Stomach (tissue), 4 donors: ENCODE measurements around the gene MAGI2.

Source experiments
- EP300 ChIP-seq: sonication (generic); formaldehyde crosslinking; IDR thresholded peaks from one replicate; pipeline ENCODE4 v1.6.1; 2017; ENCODE audit warnings: antibody characterized with exemption
- POLR2A ChIP-seq, 4 donors: fragments of 450-650 bp; IDR thresholded peaks; one replicate each; pipeline ENCODE4 v1.6.1; 2016; ENCODE audit warnings: antibody characterized with exemption in 4 of 4, control low read depth in 2 of 4, mild to moderate bottlenecking in 1 of 4, moderate library complexity in 1 of 4
- POLR2AphosphoS5 ChIP-seq, 3 donors: sonication (generic); formaldehyde crosslinking; IDR thresholded peaks; one replicate each; pipeline ENCODE4 v1.6.1; 2016; ENCODE audit warnings: antibody characterized with exemption in 3 of 3
- TF ChIP-seq, protein P1 (sequence below), 7 experiments: fragments of 450-650 bp in 4 of 7; fragments of 200-600 bp in 3 of 7; sonication (generic) in 3 of 7; IDR thresholded peaks; one replicate each; pipeline ENCODE4 v1.5.1; 2016 to 2019; ENCODE audit warnings: antibody characterized with exemption in 7 of 7, control low read depth in 2 of 7, mild to moderate bottlenecking in 1 of 7

GRCh38 chr7:79376299-79377025 is 77.0 kb downstream of the MAGI2 start:
- no peak for TF ChIP-seq POLR2A (IDR thresholded peaks at IDR 0.05)
- TF ChIP-seq, protein P1, sequence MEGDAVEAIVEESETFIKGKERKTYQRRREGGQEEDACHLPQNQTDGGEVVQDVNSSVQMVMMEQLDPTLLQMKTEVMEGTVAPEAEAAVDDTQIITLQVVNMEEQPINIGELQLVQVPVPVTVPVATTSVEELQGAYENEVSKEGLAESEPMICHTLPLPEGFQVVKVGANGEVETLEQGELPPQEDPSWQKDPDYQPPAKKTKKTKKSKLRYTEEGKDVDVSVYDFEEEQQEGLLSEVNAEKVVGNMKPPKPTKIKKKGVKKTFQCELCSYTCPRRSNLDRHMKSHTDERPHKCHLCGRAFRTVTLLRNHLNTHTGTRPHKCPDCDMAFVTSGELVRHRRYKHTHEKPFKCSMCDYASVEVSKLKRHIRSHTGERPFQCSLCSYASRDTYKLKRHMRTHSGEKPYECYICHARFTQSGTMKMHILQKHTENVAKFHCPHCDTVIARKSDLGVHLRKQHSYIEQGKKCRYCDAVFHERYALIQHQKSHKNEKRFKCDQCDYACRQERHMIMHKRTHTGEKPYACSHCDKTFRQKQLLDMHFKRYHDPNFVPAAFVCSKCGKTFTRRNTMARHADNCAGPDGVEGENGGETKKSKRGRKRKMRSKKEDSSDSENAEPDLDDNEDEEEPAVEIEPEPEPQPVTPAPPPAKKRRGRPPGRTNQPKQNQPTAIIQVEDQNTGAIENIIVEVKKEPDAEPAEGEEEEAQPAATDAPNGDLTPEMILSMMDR (IDR thresholded peaks at IDR 0.05), result no peak
- no peak for TF ChIP-seq POLR2AphosphoS5 (IDR thresholded peaks at IDR 0.05)
- TF ChIP-seq EP300, result no peak
